LNCAP (cell line): ENCODE results near the gene MACROH2A1.

Experiments
- TF ChIP-seq, protein P1 (sequence below): fragments of 450-650 bp; IDR thresholded peaks from 2 replicates; pipeline ENCODE4 v1.5.1; 2017; ENCODE audit warnings: mild to moderate bottlenecking

The MACROH2A1 gene

DNA sequence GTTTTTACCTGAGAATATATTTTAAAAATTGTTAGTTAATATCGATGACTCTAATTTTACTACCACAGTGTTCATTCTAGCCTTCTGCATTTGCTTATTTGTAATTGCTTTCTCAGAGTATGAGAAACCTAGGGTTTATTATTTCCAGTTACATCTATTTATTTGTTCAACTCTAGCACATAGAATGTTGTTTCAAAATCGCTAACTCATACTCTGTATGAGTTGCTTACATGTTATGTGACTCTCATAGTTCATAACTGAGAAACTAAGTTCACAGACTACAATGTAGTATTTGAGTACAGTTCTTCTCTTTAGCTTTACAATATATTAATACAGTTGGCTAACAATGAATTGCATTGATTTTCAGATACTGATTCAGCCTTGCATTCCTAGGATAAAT lies 103.2 kb downstream of the MACROH2A1 start:
- TF ChIP-seq, protein P1, sequence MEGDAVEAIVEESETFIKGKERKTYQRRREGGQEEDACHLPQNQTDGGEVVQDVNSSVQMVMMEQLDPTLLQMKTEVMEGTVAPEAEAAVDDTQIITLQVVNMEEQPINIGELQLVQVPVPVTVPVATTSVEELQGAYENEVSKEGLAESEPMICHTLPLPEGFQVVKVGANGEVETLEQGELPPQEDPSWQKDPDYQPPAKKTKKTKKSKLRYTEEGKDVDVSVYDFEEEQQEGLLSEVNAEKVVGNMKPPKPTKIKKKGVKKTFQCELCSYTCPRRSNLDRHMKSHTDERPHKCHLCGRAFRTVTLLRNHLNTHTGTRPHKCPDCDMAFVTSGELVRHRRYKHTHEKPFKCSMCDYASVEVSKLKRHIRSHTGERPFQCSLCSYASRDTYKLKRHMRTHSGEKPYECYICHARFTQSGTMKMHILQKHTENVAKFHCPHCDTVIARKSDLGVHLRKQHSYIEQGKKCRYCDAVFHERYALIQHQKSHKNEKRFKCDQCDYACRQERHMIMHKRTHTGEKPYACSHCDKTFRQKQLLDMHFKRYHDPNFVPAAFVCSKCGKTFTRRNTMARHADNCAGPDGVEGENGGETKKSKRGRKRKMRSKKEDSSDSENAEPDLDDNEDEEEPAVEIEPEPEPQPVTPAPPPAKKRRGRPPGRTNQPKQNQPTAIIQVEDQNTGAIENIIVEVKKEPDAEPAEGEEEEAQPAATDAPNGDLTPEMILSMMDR = no peak

- TF ChIP-seq, protein P1 = no peak
These were observed 104.2 kb downstream of the MACROH2A1 start for GRCh38 chr5:135294793-135295192.

DNA sequence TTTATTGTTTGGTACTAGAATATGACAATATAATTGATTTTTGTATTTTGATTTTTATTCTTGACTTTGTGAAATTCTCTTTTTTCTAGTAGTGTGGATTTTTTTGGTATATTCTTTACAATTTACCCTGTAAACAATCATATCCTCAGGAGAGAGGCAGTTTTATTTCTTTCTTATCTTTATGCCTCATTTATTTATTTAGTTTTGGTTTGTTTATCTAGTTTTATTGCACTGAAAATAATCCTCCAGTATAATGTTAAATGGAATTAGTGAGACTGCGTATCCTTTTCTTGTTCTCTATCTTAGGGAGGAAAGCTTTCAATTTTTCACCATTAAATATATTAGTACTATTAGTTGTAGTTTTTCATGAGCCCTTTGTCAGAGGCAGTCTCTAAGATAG lies 109.4 kb downstream of the MACROH2A1 start:
- TF ChIP-seq, protein P1 = no peak

GRCh38 chr5:135287551-135287950 lies 111.5 kb downstream of the MACROH2A1 start:
- TF ChIP-seq, protein P1 = no peak
